Thymus (tissue), 11 donors: Measurements from ENCODE around the gene MFSD8. TPM values are rescaled to one million over a fixed set of nuclear protein-coding genes. Genes with fewer than 3 reads are reported as not detected.
A peak's percentile ranks its signal among the peaks of the same experiment; 100 is the strongest.
"Not testable (repeated sequence)": the region's sequence is repeated elsewhere in the genome, so short reads cannot be mapped to it uniquely, and the experiment has no call there.

Experiments
- DNase-seq, 9 donors: peaks; one replicate each; pipeline ENCODE4 v3.0.0-alpha.2; 2013; ENCODE audit warnings: low spot score in 9 of 9, low read depth in 6 of 9, missing footprints in 1 of 9
- H3K27ac ChIP-seq, 2 donors: one replicate each; pipeline ENCODE4 v1.5.1; 2013; ENCODE audit warnings: control low read depth in 1 of 2, low read depth in 1 of 2, low read length in 1 of 2, mild to moderate bottlenecking in 1 of 2, moderate library complexity in 1 of 2
- H3K27me3 ChIP-seq, 2 donors: one replicate each; pipeline ENCODE4 v1.5.1; 2013; ENCODE audit warnings: low read length in 1 of 2; ENCODE audit not compliant: control insufficient read depth in 2 of 2, insufficient read depth in 1 of 2
- H3K36me3 ChIP-seq, 2 donors: one replicate each; pipeline ENCODE4 v1.5.1; 2013; ENCODE audit warnings: low read length in 1 of 2, mild to moderate bottlenecking in 1 of 2, moderate library complexity in 1 of 2; ENCODE audit not compliant: control insufficient read depth in 2 of 2, insufficient read depth in 2 of 2
- H3K4me1 ChIP-seq, 2 donors: one replicate each; pipeline ENCODE4 v1.5.1; 2013; ENCODE audit warnings: low read length in 2 of 2; ENCODE audit not compliant: control insufficient read depth in 2 of 2, insufficient read depth in 2 of 2
- H3K4me3 ChIP-seq, 2 donors: one replicate each; pipeline ENCODE4 v1.5.1; 2013; ENCODE audit warnings: low read length in 2 of 2, control low read depth in 1 of 2, mild to moderate bottlenecking in 1 of 2
- H3K9me3 ChIP-seq, 2 donors: one replicate each; pipeline ENCODE4 v1.5.1; 2013; ENCODE audit warnings: low read length in 1 of 2, mild to moderate bottlenecking in 1 of 2; ENCODE audit not compliant: control insufficient read depth in 2 of 2, insufficient read depth in 1 of 2
- WGBS: extraction: QIAGEN DNeasy Blood & Tissue Kit; methylation state at CpG from one replicate; pipeline ENCODE4 v1.1.7; 2013; 5-methylcytosine and 5-hydroxymethylcytosine counted together
- polyA plus RNA-seq: library from polyadenylated mRNA; stranded (reverse); fragments of 200-250 nt; gene quantifications from one replicate; pipeline ENCODE4 v1.2.3, GENCODE V29; 2013
- total RNA-seq: library from RNA; stranded (reverse); fragments of 120-200 nt; gene quantifications from one replicate; pipeline ENCODE4 v1.2.4, GENCODE V29; 2013
- donor health status: healthy.

MFSD8 gene
- total and polyA plus RNA-seq, 2 donors, result 18.1 to 31.2 TPM

GRCh38 chr4:127920521-127920920, 44.5 kb downstream of the MFSD8 start:
- DNase-seq, result no peak
- Histone ChIP-seq H3K36me3 (peaks cover 10 to 27% of the 10 kb centered on the region in 2 donors), H3K27me3 (no peaks in the 10 kb centered on the region), H3K27ac (no peak overlapping the region), H3K9me3 (no peaks in the 10 kb centered on the region), H3K4me1 (no peaks in the 10 kb centered on the region), H3K4me3 (no peak overlapping the region)
- 98% methylated on average over 3 of the region's 3 CpGs for whole genome bisulfite sequencing

- DNase-seq, result no peak
- no peaks in the 10 kb centered on the region for H3K27me3 ChIP-seq
- no peak overlapping the region for H3K27ac ChIP-seq
- no peak overlapping the region for H3K4me3 ChIP-seq
- H3K36me3 ChIP-seq, result peaks cover 10 to 25% of the 10 kb centered on the region in 2 donors
- H3K9me3 ChIP-seq, result no peaks in the 10 kb centered on the region
- H3K4me1 ChIP-seq, result no peaks in the 10 kb centered on the region
Measured at GRCh38 chr4:127917151-127917550, 47.8 kb downstream of the MFSD8 start.

- 97% methylated on average over 3 of the region's 3 CpGs for WGBS
- H3K9me3 ChIP-seq, result no peaks in the 10 kb centered on the region
- no peak overlapping the region for H3K4me3 ChIP-seq
- no peak for DNase-seq
- H3K27me3 ChIP-seq, result no peaks in the 10 kb centered on the region
- no peak overlapping the region for H3K27ac ChIP-seq
- H3K4me1 ChIP-seq, result no peaks in the 10 kb centered on the region
- H3K36me3 ChIP-seq, result peaks cover 10 to 22% of the 10 kb centered on the region in 2 donors
Measured at GRCh38 chr4:127916512-127916911, 48.5 kb downstream of the MFSD8 start.

- H3K9me3 ChIP-seq, result peaks cover 0 to 4% of the 10 kb centered on the region in 2 donors
- H3K4me3 ChIP-seq, result no peak overlapping the region
- WGBS, result 93% methylated on average over 8 of the region's 8 CpGs
Measured at GRCh38 chr4:127905029-127905428, 59.9 kb downstream of the MFSD8 start.

GRCh38 chr4:127899682-127900081, 65.3 kb downstream of the MFSD8 start:
- H3K27ac ChIP-seq, DNase-seq, H3K4me3 ChIP-seq, H3K4me1 ChIP-seq, H3K27me3 ChIP-seq, H3K9me3 ChIP-seq: not testable (repeated sequence)
- H3K36me3 ChIP-seq, result peaks cover 0 to 32% of the 10 kb centered on the region in 2 donors
- 99% methylated on average over 4 of the region's 4 CpGs for WGBS

More at GRCh38 chr4:127905029-127905428, 59.9 kb downstream of the MFSD8 start:
- no peak for DNase-seq
- Histone ChIP-seq H3K27ac (no peak overlapping the region), H3K36me3 (no peaks in the 10 kb centered on the region), H3K27me3 (no peaks in the 10 kb centered on the region), H3K4me1 (no peaks in the 10 kb centered on the region)

- 97% methylated on average over 1 of the region's 1 CpG for WGBS
- DNase-seq, result no peak
- Histone ChIP-seq H3K4me1 (no peaks in the 10 kb centered on the region), H3K9me3 (no peaks in the 10 kb centered on the region), H3K27ac (no peak overlapping the region), H3K4me3 (no peak overlapping the region), H3K36me3 (peaks cover 3 to 41% of the 10 kb centered on the region in 2 donors), H3K27me3 (no peaks in the 10 kb centered on the region)
Measured at GRCh38 chr4:127896528-127896927, 68.4 kb downstream of the MFSD8 start.

- no peaks in the 10 kb centered on the region for H3K4me1 ChIP-seq
- 94% methylated on average over 1 of the region's 1 CpG for WGBS
- no peak for DNase-seq
- no peak overlapping the region for H3K27ac ChIP-seq
- H3K9me3 ChIP-seq, result no peaks in the 10 kb centered on the region
- no peaks in the 10 kb centered on the region for H3K27me3 ChIP-seq
- no peak overlapping the region for H3K4me3 ChIP-seq
- H3K36me3 ChIP-seq, result peaks cover 3 to 41% of the 10 kb centered on the region in 2 donors
Measured at GRCh38 chr4:127896069-127896468, 68.9 kb downstream of the MFSD8 start.

- 97% methylated on average over 3 of the region's 3 CpGs for WGBS
- Histone ChIP-seq H3K9me3 (no peaks in the 10 kb centered on the region), H3K27me3 (no peaks in the 10 kb centered on the region), H3K4me3 (no peak overlapping the region), H3K4me1 (no peaks in the 10 kb centered on the region), H3K27ac (no peak overlapping the region), H3K36me3 (peaks cover 3 to 45% of the 10 kb centered on the region in 2 donors)
- DNase-seq, result no peak
Measured at GRCh38 chr4:127889903-127890302, 75.1 kb downstream of the MFSD8 start.

GRCh38 chr4:127888559-127888958, 76.4 kb downstream of the MFSD8 start:
- H3K27ac ChIP-seq, result no peak overlapping the region
- DNase-seq, result no peak
- no peaks in the 10 kb centered on the region for H3K4me1 ChIP-seq
- no peaks in the 10 kb centered on the region for H3K27me3 ChIP-seq
- 97% methylated on average over 1 of the region's 1 CpG for WGBS
- H3K9me3 ChIP-seq, result no peaks in the 10 kb centered on the region
- H3K4me3 ChIP-seq, result no peak overlapping the region
- H3K36me3 ChIP-seq, result peaks cover under 1 to 40% of the 10 kb centered on the region in 2 donors

- 2% methylated on average over 7 of the region's 7 CpGs for WGBS
- no peaks in the 10 kb centered on the region for H3K9me3 ChIP-seq
- H3K36me3 ChIP-seq, result peaks cover 0 to 19% of the 10 kb centered on the region in 2 donors
- H3K4me3 ChIP-seq, result peak overlapping the region; percentile 83 to 95
- peaks cover 4 to 12% of the 10 kb centered on the region in 2 donors for H3K4me1 ChIP-seq
- DNase-seq, result peak in 1 of 9 donors; percentile 11
- peak overlapping the region in 1 of 2 donors; percentile 86 for H3K27ac ChIP-seq
- no peaks in the 10 kb centered on the region for H3K27me3 ChIP-seq
Measured at GRCh38 chr4:127881563-127881864, 83.5 kb downstream of the MFSD8 start.
